ENCODE results near the gene SECISBP2.
"Not testable (repeated sequence)": the region's sequence is repeated elsewhere in the genome, so short reads cannot be mapped to it uniquely, and the experiment has no call there.

Gene SECISBP2, protein sequence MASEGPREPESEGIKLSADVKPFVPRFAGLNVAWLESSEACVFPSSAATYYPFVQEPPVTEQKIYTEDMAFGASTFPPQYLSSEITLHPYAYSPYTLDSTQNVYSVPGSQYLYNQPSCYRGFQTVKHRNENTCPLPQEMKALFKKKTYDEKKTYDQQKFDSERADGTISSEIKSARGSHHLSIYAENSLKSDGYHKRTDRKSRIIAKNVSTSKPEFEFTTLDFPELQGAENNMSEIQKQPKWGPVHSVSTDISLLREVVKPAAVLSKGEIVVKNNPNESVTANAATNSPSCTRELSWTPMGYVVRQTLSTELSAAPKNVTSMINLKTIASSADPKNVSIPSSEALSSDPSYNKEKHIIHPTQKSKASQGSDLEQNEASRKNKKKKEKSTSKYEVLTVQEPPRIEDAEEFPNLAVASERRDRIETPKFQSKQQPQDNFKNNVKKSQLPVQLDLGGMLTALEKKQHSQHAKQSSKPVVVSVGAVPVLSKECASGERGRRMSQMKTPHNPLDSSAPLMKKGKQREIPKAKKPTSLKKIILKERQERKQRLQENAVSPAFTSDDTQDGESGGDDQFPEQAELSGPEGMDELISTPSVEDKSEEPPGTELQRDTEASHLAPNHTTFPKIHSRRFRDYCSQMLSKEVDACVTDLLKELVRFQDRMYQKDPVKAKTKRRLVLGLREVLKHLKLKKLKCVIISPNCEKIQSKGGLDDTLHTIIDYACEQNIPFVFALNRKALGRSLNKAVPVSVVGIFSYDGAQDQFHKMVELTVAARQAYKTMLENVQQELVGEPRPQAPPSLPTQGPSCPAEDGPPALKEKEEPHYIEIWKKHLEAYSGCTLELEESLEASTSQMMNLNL

DNA sequence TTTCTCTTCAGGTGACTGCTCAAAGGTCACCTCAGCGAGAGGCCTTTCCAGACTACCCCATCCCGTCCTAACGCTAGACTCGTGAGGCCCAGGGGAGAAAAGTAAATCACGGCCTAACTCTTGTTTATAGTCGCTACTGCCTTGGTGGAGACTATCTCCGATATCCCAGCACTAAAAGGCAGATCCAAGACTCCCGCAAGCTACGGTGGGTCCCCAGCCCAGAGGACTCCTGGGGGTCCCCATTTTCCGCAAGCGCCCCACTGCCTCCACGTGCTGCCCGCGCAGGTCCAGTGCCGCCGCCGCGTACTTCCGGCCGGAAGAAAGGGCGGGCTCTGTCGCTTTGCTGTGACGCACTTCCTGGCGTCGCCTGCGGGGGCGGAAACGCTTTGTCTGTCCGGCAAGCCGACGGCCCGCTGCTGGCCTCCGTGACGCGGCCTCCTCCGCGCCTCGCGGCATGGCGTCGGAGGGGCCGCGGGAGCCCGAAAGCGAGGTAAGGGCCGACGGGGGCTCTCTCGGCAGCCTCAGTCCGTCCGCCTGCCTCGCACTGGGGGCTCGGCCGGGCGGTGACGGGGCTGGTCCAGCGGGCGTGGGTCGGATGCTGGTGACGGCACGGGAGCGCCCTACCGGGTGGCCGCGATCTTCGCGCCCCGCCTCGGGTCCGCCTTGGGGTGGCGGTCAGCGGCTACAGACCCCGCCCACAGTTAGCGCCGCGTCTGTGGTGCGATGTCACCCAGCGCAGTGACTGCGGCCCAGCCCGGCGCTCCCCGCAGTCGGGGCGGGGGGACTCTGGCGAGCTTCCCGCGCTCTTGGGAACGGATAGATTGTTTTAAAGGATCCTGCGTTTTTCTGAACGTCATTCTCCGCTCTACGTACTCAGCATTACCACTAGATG lies at the start of gene SECISBP2:
TSS of gene SECISBP2 (plus strand) at position 378 of the 892 bp plus-strand sequence. CDS start at position 455, 77 bp downstream.
- DNase-seq (ENCODE audit: low read depth) = peak; percentile 98
- H3K4me3 ChIP-seq (ENCODE audit: low read length) = peak within 1 kb of the TSS; percentile 83
- TF ChIP-seq, protein P1, sequence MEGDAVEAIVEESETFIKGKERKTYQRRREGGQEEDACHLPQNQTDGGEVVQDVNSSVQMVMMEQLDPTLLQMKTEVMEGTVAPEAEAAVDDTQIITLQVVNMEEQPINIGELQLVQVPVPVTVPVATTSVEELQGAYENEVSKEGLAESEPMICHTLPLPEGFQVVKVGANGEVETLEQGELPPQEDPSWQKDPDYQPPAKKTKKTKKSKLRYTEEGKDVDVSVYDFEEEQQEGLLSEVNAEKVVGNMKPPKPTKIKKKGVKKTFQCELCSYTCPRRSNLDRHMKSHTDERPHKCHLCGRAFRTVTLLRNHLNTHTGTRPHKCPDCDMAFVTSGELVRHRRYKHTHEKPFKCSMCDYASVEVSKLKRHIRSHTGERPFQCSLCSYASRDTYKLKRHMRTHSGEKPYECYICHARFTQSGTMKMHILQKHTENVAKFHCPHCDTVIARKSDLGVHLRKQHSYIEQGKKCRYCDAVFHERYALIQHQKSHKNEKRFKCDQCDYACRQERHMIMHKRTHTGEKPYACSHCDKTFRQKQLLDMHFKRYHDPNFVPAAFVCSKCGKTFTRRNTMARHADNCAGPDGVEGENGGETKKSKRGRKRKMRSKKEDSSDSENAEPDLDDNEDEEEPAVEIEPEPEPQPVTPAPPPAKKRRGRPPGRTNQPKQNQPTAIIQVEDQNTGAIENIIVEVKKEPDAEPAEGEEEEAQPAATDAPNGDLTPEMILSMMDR (conservative IDR thresholded peaks at IDR 0.05; ENCODE audit: low read length) = peak; percentile 77

DNA sequence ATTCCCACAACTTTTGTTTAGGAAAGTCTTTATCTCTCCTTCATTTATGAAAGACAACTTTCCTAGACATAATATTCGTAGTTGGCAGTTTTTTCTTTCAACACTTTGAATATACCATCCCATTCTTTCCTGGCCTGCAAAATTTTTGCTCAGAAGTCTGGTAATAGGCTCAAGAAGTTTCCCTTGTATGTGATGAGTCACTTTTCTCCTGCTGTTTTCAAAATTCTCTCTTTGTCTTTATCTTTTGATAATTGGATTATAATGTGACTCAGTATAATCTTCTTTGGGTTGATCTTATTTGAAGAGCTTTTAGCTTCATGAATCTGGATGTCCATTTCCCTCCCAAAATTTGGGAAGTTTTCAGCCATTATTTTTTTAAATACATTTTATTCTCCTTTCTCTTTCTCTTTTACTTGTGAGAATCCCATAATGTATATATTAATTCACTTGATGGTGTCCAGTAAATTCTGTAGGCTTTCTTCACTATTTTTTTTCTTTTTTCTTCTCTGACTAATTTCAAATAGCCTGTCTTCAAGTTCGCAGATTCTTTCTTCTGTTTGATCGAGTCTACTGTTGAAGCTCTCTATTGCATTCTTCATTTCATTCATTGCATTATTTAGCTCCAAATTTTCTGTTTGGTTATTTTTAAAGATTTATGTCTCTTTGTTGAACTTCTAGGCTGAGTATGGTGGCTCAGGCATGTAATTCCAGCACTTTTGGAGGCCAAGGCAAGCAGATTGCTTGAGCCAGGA lies 44.6 kb upstream of the SECISBP2 start:
- no peak overlapping the region for H3K4me3 ChIP-seq (ENCODE audit: low read length)
- TF ChIP-seq, protein P1 (conservative IDR thresholded peaks at IDR 0.05; ENCODE audit: low read length) = no peak
- DNase-seq (ENCODE audit: low read depth) = no peak

DNA sequence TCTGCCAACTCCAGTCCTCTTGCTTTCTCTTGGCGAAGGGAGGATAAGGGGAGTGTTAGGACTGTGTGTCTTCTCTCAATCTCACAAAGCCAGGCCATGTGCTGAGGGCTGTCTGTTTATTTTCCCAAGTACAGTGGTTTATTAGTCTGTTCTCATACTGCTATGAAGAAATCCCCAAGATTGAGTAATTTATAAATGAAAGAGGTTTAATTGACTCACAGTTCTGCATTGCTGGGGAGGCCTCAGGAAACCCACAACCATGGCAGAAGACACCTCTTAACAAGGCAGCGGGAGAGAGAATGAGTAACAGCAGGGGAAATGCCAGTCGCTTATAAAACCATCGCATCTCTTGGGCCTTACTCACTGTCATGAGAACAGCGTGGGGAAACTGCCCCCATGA lies 43.5 kb upstream of the SECISBP2 start:
- TF ChIP-seq, protein P1 (conservative IDR thresholded peaks at IDR 0.05; ENCODE audit: low read length) = no peak
- peak; percentile 97 for DNase-seq (ENCODE audit: low read depth)
- H3K4me3 ChIP-seq (ENCODE audit: low read length) = no peak overlapping the region

DNA sequence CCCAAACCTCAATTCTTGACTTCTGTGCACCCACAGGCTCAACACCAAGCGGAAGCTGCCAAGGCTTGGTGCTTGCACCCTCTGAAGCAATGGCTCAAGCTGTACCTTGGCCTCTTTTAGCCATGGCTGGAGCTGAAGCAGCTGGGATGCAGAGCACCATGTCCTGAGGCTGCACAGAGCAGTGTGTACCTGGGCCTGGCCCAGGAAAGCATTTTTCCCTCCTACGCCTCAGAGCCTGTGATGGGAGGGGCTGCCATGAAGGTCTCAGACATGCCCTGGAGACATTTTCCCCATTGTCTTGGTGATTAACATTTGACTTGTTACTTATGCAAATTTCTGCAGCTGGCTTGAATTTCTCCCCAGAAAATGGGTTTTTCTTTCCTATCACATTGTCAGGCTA lies 42.3 kb upstream of the SECISBP2 start:
- not testable (repeated sequence) for DNase-seq (ENCODE audit: low read depth)

DNA sequence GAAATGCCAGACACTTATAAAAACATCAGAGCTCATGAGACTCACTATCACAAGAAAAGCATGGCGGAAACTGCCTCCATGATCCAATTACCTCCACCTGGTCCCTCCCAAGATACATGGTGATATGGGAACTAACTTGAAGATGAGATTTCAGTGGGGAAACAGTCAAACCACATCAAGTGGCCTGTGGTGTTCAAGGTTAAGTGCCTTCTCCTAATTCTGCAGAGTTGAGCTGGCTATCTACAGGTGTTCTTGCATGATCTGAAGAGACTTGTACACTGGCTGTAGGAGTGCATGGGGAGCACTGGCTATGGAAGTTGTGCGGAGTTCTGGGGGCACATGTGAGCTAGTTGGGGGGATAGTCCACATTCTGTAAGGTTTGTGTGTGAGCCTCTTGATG lies 41.3 kb upstream of the SECISBP2 start:
- TF ChIP-seq, protein P1 (conservative IDR thresholded peaks at IDR 0.05; ENCODE audit: low read length) = no peak
- H3K4me3 ChIP-seq (ENCODE audit: low read length) = no peak overlapping the region
- no peak for DNase-seq (ENCODE audit: low read depth)

More for the DNA sequence above, 42.3 kb upstream of the SECISBP2 start:
- H3K4me3 ChIP-seq (ENCODE audit: low read length) = not testable (repeated sequence)

DNA sequence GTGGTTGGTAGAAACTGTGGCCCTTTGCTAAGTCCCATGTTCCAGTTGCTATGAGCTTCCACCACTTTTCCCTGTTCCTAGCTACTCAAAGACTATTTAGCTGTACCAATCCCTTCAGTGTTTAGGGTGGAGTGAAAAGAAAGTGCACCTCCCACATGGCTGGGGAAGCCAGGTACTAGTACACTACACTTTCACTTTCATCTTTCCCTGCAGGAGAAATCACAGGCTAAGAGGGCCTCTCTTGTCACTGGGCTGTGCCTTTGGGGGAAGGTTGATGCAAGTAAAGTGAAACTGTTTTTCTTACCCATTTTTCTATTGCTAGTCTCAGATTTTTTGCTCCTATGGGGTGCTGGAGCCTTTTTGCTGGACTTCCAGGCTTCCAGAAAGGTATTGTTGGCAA lies 40.8 kb upstream of the SECISBP2 start:
- DNase-seq (ENCODE audit: low read depth) = no peak
- H3K4me3 ChIP-seq (ENCODE audit: low read length) = no peak overlapping the region
- TF ChIP-seq, protein P1 (conservative IDR thresholded peaks at IDR 0.05; ENCODE audit: low read length) = no peak
